Neural cell (in vitro differentiated cells): Measurements from ENCODE around the gene VPS37B. TPM values are rescaled to one million over a fixed set of nuclear protein-coding genes. Genes with fewer than 3 reads are reported as not detected.
"Not testable (repeated sequence)": the region's sequence is repeated elsewhere in the genome, so short reads cannot be mapped to it uniquely, and the experiment has no call there.

Experiments used
- H2AFZ ChIP-seq: fragments of 200-600, 300-800 bp; sonication (generic), shearing (Covaris generic); 2 replicates; pipeline ENCODE4 v1.6.0; 2014; ENCODE audit warnings: low read depth, mild to moderate bottlenecking, antibody characterized with exemption, low read length, moderate library complexity
- H3F3A ChIP-seq: fragments of 200-600 bp; shearing (Covaris generic); 2 replicates; pipeline ENCODE4 v1.6.1; 2016; ENCODE audit warnings: mild to moderate bottlenecking, moderate library complexity, mixed read lengths, antibody characterized with exemption, low read length; ENCODE audit not compliant: insufficient read depth, poor library complexity, severe bottlenecking
- H3K27ac ChIP-seq: fragments of 200-600, 300-800 bp; sonication (generic), shearing (Covaris generic); 2 replicates; pipeline ENCODE4 v1.5.1; 2014; ENCODE audit warnings: mild to moderate bottlenecking, low read length, moderate library complexity
- H3K27me3 ChIP-seq: fragments of 300-800, 200-600 bp; sonication (generic), shearing (Covaris generic); 2 replicates; pipeline ENCODE4 v1.6.0; 2014; ENCODE audit warnings: mild to moderate bottlenecking, low read depth, low read length, moderate library complexity; ENCODE audit not compliant: insufficient read depth
- H3K36me3 ChIP-seq: fragments of 300-800, 200-600 bp; sonication (generic), shearing (Covaris generic); 2 replicates; pipeline ENCODE4 v1.5.1; 2014; ENCODE audit warnings: mild to moderate bottlenecking, antibody characterized with exemption, low read length, moderate library complexity; ENCODE audit not compliant: insufficient read depth
- H3K4me2 ChIP-seq: fragments of 300-800, 200-600 bp; sonication (generic), shearing (Covaris generic); 2 replicates; pipeline ENCODE4 v1.6.0; 2014; ENCODE audit warnings: mild to moderate bottlenecking, low read length
- H3K4me3 ChIP-seq: fragments of 300-800, 200-600 bp; sonication (generic), shearing (Covaris generic); 2 replicates; pipeline ENCODE4 v1.5.1; 2014; ENCODE audit warnings: mild to moderate bottlenecking, low read length, moderate library complexity
- H3K79me2 ChIP-seq: fragments of 200-600 bp; shearing (Covaris generic); replicated peaks from 2 replicates; pipeline ENCODE4 v1.6.0; 2014; ENCODE audit warnings: mild to moderate bottlenecking, low read length, moderate library complexity; ENCODE audit not compliant: insufficient read depth
- H3K9ac ChIP-seq: fragments of 300-800, 200-600 bp; sonication (generic), shearing (Covaris generic); 2 replicates; pipeline ENCODE4 v1.6.1; 2016; ENCODE audit warnings: mild to moderate bottlenecking, low read length, mixed read lengths
- H3K9me2 ChIP-seq: fragments of 200-600 bp; shearing (Covaris generic); 2 replicates; pipeline ENCODE4 v1.6.1; 2016; ENCODE audit warnings: mild to moderate bottlenecking, low read length, mixed read lengths; ENCODE audit not compliant: insufficient read depth
- H3K9me3 ChIP-seq: fragments of 200-600, 300-800 bp; sonication (generic), shearing (Covaris generic); 2 replicates; pipeline ENCODE4 v1.6.1; 2016; ENCODE audit warnings: mild to moderate bottlenecking, mixed run types, low read length, moderate library complexity, mixed read lengths
- H4K20me1 ChIP-seq: fragments of 200-600 bp; shearing (Covaris generic); 2 replicates; pipeline ENCODE4 v1.6.1; 2016; ENCODE audit warnings: mild to moderate bottlenecking, mixed run types; ENCODE audit not compliant: insufficient read depth
- CTCF ChIP-seq: fragments of 450-650 bp; IDR thresholded peaks from 2 replicates; pipeline ENCODE4 v1.5.1; 2014; ENCODE audit warnings: antibody characterized with exemption, mild to moderate bottlenecking, moderate library complexity; ENCODE audit not compliant: poor library complexity, severe bottlenecking
- EP300 ChIP-seq: fragments of 450-650 bp; conservative IDR thresholded peaks from 2 replicates; pipeline ENCODE4 v1.6.1; 2014; ENCODE audit warnings: antibody characterized with exemption, mild to moderate bottlenecking, moderate library complexity; ENCODE audit not compliant: poor library complexity, severe bottlenecking
- EZH2 ChIP-seq: fragments of 200-600, 300-800 bp; shearing (Covaris generic), sonication (generic); IDR thresholded peaks from 2 replicates; pipeline ENCODE4 v1.6.1; 2014; ENCODE audit warnings: antibody characterized with exemption, low read length, borderline replicate concordance, mild to moderate bottlenecking; ENCODE audit not compliant: insufficient read depth, poor library complexity, severe bottlenecking
- MXI1 ChIP-seq: fragments of 450-650 bp; conservative IDR thresholded peaks from 2 replicates; pipeline ENCODE4 v1.6.1; 2014; ENCODE audit warnings: antibody characterized with exemption, mild to moderate bottlenecking; ENCODE audit not compliant: poor library complexity, severe bottlenecking
- POLR2AphosphoS5 ChIP-seq: IDR thresholded peaks from 2 replicates; pipeline ENCODE4 v1.6.1; 2012
- REST ChIP-seq: IDR thresholded peaks from 2 replicates; pipeline ENCODE4 v1.6.1; 2012; ENCODE audit warnings: borderline replicate concordance
- SMC3 ChIP-seq: fragments of 450-650 bp; conservative IDR thresholded peaks from 2 replicates; pipeline ENCODE4 v1.6.1; 2014; ENCODE audit warnings: antibody characterized with exemption, mild to moderate bottlenecking, moderate library complexity; ENCODE audit not compliant: poor library complexity
- polyA plus RNA-seq: library from polyadenylated mRNA; depleted of rRNA; stranded (reverse); fragments of >200 nt; gene quantifications from 2 replicates; pipeline ENCODE4 v1.2.3, GENCODE V29; 2014

Gene VPS37B
- polyA plus RNA-seq, 1 donor from 2014 or later = 30.2 TPM

- Histone ChIP-seq H4K20me1 (no peaks in the 10 kb centered on the region), H3K4me2 (no peak overlapping the region), H3K9me2 (no peaks in the 10 kb centered on the region), H3K36me3 (no peaks in the 10 kb centered on the region), H3K27ac (no peak overlapping the region), H2AFZ (no peak overlapping the region), H3F3A (no peaks in the 10 kb centered on the region), H3K27me3 (no peaks in the 10 kb centered on the region), H3K79me2 (no peaks in the 10 kb centered on the region), H3K4me3 (no peak overlapping the region), H3K9ac (no peak overlapping the region), H3K9me3 (no peaks in the 10 kb centered on the region)
- TF ChIP-seq CTCF (no peak), EZH2 (no peak), EP300 (no peak), MXI1 (no peak), REST (no peak), POLR2AphosphoS5 (no peak), SMC3 (no peak)
These were observed 13.0 kb upstream of the VPS37B start for GRCh38 chr12:122908915-122909314.

GRCh38 chr12:122905258-122905657 lies 9.3 kb upstream of the VPS37B start:
- not testable (repeated sequence) for H3K9ac ChIP-seq, H3K9me2 ChIP-seq, H3F3A ChIP-seq, H3K27me3 ChIP-seq, H3K4me2 ChIP-seq, H2AFZ ChIP-seq, H3K36me3 ChIP-seq, H4K20me1 ChIP-seq, H3K9me3 ChIP-seq, H3K79me2 ChIP-seq, H3K27ac ChIP-seq, H3K4me3 ChIP-seq

- Histone ChIP-seq H3K9me2 (no peaks in the 10 kb centered on the region), H3K36me3 (no peaks in the 10 kb centered on the region), H4K20me1 (no peaks in the 10 kb centered on the region), H3K9me3 (no peaks in the 10 kb centered on the region), H3K79me2 (no peaks in the 10 kb centered on the region), H3F3A (no peaks in the 10 kb centered on the region), H3K9ac (no peak overlapping the region), H3K27me3 (no peaks in the 10 kb centered on the region), H3K4me2 (no peak overlapping the region), H3K4me3 (no peak overlapping the region), H2AFZ (no peak overlapping the region), H3K27ac (no peak overlapping the region)
- TF ChIP-seq EP300 = no peak
These were observed 7.7 kb upstream of the VPS37B start for GRCh38 chr12:122903693-122904034.
